GM21526 (cell line): ENCODE measurements around the gene TWF1.
A peak's percentile ranks its signal among the peaks of the same experiment; 100 is the strongest.
"Not testable (repeated sequence)": the region's sequence is repeated elsewhere in the genome, so short reads cannot be mapped to it uniquely, and the experiment has no call there.

Experiments used
- ATAC-seq: cut with Tn5 transposase; IDR thresholded peaks from one replicate; pipeline ENCODE4 v1.9.1; 2021; ENCODE audit warnings: moderate library complexity; ENCODE audit not compliant: unreplicated experiment, low FRiP score

TWF1 gene

DNA sequence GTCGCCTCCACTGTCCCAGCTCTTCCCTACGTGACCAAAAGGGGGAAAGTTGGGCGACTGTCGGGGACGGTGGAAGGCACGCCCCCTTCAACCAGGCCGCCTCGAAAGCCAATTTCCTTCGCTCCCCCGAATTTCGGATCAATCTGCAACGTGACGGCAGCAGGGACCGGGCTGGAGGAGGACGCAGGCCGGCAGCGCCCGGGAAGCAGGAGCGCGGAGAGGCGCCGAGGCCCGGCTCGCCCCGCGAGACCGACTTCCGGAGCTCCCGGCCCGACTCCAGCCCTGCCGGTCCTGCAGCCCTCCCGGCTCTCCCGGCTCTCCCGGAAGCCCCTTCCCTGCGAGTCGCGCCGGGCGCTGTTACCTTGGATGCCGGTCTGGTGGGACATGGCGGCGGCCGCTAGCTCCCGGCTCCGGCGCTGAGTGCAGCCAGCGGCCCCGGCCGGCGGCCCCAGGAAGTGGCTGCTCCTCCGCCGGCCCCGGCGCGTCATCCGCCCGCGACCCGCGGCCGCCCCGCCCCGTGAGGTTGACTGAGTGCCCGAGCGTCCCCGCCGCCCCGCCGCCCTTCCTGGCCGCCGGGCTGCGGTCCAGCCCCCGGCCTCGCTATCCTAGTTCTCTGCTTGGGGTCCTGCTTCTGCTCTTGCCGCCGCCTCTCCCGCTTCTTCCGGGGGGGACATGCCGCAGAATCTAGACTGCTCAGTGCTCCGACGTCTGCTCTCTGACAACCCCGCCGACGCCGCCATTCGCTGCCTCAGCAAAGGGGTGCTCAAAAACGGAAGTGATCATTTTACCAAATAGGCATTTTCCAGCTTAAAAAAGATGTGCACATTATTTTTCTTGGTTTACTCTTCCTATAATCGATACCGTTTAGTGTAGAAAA, at the start of gene TWF1:
Gene TWF1 (minus strand): TSS at position 458 of the 877 bp plus-strand sequence. CDS start 72 bp downstream, at position 386.
- ATAC-seq: peak; percentile 91

GRCh38 chr12:43852744-43853143, 46.6 kb upstream of the TWF1 start:
- no peak for ATAC-seq

DNA sequence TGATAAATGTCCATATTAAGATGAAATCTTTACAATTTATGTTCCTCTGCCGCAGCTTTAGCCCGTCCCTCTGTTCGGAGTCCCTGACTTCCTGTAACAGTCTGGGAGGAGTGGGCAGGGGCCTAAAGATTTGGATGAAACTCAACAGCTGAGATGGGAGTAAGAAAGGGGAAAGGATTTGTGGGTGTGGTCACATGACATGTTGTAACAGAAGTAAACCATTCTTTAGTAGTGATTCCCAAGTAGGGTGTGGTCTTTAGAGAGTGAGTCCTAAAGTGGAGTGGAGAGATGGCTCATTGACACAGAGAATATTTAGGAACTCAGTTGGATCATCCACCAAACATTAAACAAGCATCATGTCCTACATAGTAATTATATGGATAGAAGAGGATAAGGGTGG, 42.7 kb upstream of the TWF1 start:
- no peak for ATAC-seq

- ATAC-seq: no peak
These were observed 42.0 kb upstream of the TWF1 start for GRCh38 chr12:43848226-43848507.

GRCh38 chr12:43847425-43848225, 41.5 kb upstream of the TWF1 start:
- not testable (repeated sequence) for ATAC-seq

DNA sequence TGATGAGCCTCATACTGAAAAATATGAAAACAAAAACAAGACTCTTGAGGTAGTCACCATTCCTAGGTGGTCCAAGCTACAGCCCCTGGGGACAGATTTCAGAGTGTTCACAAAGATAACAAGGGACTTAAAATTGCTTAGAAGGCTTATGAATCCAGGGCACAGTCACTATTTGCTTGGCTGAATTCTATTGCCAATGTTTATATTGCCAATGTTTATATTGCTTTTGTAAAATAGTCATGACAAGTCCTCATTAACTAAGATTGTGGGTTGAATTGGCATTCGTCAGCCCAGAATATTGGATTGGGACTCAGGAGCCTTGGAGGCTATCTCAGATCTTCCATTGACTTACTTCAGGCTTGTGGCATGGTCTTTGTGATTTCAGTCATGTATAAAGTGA, 36.1 kb upstream of the TWF1 start:
- ATAC-seq: no peak

- ATAC-seq: no peak
These were observed 35.1 kb upstream of the TWF1 start for GRCh38 chr12:43841253-43841652.

- ATAC-seq: no peak
These were observed 34.2 kb upstream of the TWF1 start for GRCh38 chr12:43840338-43840737.

DNA sequence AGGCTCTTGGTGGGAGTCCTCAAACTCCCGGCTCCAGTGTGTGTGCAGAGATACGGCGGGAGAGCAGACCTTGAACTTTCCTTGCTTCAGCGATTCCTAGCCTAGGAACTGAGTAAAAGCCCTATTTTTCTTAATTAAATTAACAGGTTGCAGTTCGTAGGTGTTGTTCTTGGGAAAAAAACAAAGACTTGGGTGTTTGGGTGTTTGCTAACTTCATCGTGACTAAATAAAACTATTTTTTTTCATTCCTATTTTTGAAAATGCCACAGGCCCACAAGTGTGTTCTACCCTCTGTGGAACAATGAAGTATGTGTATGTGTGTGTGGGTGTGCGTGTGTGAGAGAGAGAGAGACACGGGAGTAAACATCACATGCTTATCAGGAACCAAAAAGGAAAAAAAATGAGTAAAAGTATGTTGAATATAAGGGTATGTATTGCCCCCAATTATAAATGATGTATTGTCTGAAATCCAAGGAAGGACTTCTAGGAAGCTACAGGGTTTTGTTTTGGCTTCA, 30.4 kb upstream of the TWF1 start:
- ATAC-seq: peak; percentile 40

DNA sequence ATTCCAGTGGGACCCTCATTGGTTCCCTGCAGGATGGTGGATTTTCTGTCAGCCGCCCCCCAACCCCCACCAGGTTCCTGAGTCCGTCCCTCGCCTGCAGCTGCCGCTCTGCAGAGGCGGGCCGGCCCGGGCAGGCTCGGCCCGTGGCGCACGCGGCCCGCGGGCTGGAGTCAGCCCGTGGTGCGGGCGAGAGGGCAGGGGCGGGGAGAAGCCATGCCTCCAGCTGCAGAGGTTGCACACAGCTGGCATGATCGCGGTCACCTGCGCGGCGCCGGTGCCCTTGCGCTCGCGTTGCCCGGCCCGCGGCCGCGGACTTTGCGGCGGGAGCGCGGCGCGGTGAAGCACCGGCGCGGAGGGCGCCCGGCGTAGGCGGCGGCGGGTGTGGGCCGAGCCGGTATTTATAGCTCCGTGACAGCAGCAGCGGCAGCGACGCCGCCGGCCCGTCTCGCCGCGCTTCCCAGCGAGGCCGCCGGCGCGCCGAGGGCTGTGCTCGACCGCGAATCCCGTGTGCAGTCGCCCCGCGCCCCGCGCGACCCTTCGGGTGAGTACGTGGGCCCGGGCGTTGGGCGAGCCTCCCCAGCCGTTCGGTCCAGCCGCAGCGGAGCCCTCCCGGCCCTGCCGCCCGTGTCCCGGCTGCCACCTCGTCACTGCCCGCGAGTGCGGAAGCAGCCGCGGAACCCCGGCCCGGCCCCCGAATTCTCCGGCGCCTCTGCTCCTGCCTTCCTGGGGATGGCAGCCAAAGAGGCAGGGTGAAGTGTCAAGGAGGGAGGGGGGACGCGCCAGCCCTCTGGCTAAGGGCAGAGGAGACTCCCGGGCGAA, 29.7 kb upstream of the TWF1 start, which contains the start of gene TMEM117:
Gene TMEM117 (plus strand): TSS at position 426 of the 819 bp plus-strand sequence.
- ATAC-seq: peak; percentile 80

DNA sequence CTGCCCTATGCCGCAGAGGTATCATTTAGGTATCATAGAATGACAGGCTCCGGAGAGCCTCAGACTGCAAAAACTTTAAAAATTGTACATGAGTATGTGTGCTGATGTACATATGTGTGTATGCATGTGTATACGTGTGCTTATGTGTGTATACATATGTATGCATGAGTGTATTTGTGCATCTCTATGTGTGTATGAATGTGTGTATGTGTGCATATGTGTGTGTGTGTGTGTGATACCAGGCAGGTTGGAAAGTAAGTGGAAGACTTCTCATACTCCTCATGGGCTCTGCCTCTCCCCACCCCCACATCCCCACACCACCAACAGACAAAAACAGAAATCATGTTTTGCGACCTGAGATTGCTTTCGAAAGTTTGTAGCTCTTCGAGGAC, 29.1 kb upstream of the TWF1 start:
- ATAC-seq: peak; percentile 14

DNA sequence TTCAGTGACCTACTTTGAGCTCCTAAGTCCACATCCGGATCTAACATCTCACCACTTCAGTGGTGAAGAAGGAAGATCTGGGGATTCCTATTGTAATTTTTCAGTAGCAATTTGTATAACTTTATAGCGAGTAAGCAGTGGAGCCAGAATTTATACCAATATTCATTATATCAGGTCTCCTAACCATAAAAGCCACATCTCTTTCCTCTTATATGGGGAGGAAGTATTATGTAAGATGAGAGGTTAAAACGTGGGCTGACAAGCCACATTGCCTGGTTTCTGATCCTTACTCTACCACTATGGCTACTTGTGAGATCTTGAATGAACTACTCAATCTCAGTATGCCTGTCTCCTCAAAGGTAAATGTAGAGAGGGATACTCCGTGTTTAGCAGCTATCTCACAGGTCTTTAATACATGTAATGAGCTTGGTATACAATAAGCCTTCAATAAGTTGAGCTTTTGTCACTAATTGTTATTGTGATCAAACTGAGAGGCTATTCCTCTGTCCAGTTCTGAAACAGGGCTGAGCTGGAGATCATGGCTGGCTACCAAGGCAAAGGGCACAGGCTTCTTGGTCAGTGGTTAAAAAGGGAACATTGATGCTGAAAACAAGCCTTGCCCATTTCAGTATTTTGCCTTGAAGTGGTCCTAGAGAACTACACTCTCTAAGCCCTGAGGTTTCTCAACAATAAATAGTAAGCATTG, 26.5 kb upstream of the TWF1 start:
- no peak for ATAC-seq

GRCh38 chr12:43827093-43827492, 21.0 kb upstream of the TWF1 start:
- ATAC-seq: no peak

DNA sequence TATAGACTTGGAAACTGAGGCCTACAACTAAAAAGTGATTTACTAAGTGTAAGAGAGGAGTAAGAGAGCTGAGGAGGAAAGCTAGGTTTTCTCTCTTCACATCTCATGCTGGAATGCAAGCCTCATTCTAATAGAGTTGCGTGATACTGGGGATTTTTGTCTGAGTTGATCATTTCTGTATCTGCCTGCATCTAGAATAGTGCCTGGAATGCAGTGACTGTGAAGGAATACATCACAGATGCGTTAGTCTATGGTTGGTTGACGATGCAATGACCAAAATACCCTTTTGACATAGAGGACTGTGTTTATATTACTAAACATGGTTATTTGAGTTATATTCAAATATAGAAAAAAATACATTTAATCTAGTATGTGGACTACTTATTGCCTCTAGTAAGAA, 20.6 kb upstream of the TWF1 start:
- no peak for ATAC-seq

GRCh38 chr12:43824207-43824775, 18.2 kb upstream of the TWF1 start:
- ATAC-seq: no peak

DNA sequence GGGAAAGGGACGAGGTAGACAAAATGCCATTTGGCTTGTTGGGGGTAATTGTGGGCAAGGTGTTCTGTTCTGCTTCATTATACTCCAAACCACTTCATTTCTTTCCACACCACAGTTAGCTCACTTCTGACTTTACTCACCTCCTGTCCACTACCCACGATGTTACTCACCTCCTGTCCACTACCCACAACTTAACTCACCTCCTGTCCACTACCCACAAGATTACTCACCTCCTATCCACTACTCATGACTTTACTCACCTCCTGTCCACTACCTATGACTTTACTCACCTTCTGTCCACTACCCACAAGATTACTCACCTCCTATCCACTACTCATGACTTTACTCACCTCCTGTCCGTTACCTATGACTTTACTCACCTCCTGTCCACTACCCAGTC, 10.1 kb upstream of the TWF1 start:
- ATAC-seq: no peak

DNA sequence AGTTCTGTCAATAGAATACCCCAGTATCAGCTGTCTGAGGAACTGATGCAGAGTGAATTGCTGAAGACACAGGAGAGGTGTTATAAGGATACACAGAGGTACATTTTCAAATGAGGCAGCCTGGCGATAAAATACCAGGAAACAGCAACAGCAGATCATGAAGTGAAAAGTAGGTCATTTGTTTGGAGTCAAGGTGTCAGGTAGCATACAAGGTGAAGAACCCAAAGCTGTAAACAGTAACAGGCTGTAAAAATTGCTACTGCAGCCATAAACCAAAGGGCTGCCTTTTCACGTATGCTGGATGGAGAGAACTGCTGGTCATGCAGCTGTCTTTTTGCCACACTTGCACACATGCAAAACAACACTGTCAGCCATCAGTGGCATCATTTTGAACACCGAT, 9.3 kb upstream of the TWF1 start:
- ATAC-seq: no peak

- no peak for ATAC-seq
These were observed 6.8 kb upstream of the TWF1 start for GRCh38 chr12:43812926-43813325.

DNA sequence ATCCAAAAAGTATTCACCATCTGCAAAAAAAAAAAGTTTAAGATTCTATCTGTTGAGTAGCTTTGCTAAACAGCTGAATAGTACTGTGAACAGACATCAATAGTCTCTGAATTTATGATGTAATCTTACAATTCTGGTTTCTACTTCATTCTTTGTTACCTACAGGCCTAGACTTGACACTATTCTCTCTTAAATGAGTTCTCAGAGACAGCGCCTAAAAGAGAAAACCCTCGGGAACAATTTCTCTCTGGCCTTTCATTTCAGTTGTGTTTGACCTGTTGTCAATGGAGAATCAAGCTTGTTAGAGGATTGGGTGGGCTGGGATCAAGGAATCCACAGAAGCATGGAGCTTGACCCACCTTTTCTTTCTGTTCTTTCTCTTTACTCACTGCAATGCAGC, 5.9 kb upstream of the TWF1 start:
- ATAC-seq: no peak

DNA sequence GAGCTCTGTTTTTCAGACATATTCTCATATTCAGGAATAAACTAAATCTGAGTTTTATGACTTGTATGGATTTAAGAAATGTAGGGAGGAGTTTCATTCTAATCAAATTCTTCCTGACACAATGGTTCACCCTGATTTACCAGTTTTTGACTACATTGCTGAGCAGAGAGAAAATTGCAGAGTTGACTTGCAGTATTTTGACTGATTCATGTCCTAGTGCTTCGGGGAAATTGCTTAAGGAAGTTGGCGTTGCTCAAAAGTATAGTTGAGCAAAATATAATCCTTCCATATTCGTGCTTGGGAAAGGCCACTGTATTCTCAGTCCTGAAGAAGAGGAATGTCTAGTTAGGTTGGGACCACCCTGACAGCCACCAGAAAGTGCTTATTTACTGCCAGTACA, 1.3 kb upstream of the TWF1 start:
- ATAC-seq: no peak
